ENCODE data around the gene COL7A1.

COL7A1 gene

GRCh38 chr3:48596676-48597407, 1.7 kb upstream of the COL7A1 start:
- Histone ChIP-seq H3K36me3 (ENCODE audit: low read depth) (peaks cover 59% of the 10 kb centered on the region), H3K4me1 (ENCODE audit: insufficient read depth, poor library complexity, severe bottlenecking) (peaks cover 48% of the 10 kb centered on the region), H3K27ac (ENCODE audit: poor library complexity, severe bottlenecking) (peak overlapping the region; percentile 98)

DNA sequence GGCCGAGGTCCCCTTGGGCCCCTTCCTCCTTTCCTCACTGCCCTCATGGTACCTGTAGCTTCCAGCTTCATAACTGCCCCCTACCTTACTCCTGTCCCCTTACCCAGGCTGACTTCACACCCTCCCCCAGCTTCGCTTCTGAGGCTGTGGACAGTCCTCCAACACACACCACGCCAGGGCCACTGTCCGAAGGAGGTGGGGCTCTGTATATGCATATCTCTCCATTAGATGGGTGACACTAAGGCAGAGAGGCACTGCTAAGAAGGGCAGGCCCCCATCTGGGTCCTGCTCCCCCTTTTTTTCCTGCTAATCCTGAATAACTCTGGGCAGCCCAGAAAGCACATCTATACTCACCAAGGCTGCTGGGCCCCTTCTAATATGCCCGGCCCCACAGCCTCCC, 1.0 kb upstream of the COL7A1 start:
- ATAC-seq (ENCODE audit: low read depth) (no peak), DNase-seq (ENCODE audit: low spot score) (no peak)
- Histone ChIP-seq H3K9me3 (ENCODE audit: severe bottlenecking) (no peaks in the 10 kb centered on the region), H3K4me3 (ENCODE audit: severe bottlenecking) (no peak overlapping the region), H3K36me3 (ENCODE audit: low read depth) (peaks cover 60% of the 10 kb centered on the region), H3K27me3 (ENCODE audit: insufficient read depth, poor library complexity, severe bottlenecking) (no peaks in the 10 kb centered on the region), H3K4me1 (ENCODE audit: insufficient read depth, poor library complexity, severe bottlenecking) (peaks cover 48% of the 10 kb centered on the region), H3K27ac (ENCODE audit: poor library complexity, severe bottlenecking) (peak overlapping the region; percentile 98)
- no peak for TF ChIP-seq CTCF (IDR thresholded peaks at IDR 0.05; ENCODE audit: poor library complexity, severe bottlenecking)

More at GRCh38 chr3:48596676-48597407, 1.7 kb upstream of the COL7A1 start:
- Histone ChIP-seq H3K4me3 (ENCODE audit: severe bottlenecking) (no peak overlapping the region), H3K27me3 (ENCODE audit: insufficient read depth, poor library complexity, severe bottlenecking) (no peaks in the 10 kb centered on the region), H3K9me3 (ENCODE audit: severe bottlenecking) (no peaks in the 10 kb centered on the region)
- TF ChIP-seq CTCF (IDR thresholded peaks at IDR 0.05; ENCODE audit: poor library complexity, severe bottlenecking), result no peak
- DNase-seq (ENCODE audit: low spot score) (no peak), ATAC-seq (ENCODE audit: low read depth) (no peak)

- H3K36me3 ChIP-seq (ENCODE audit: low read depth), result peaks cover 60% of the 10 kb centered on the region
- peak; percentile 40 for ATAC-seq (ENCODE audit: low read depth)
- no peaks in the 10 kb centered on the region for H3K27me3 ChIP-seq (ENCODE audit: insufficient read depth, poor library complexity, severe bottlenecking)
- peaks cover 48% of the 10 kb centered on the region for H3K4me1 ChIP-seq (ENCODE audit: insufficient read depth, poor library complexity, severe bottlenecking)
- peak overlapping the region; percentile 77 for H3K4me3 ChIP-seq (ENCODE audit: severe bottlenecking)
- peak; percentile 98 for DNase-seq (ENCODE audit: low spot score)
- no peaks in the 10 kb centered on the region for H3K9me3 ChIP-seq (ENCODE audit: severe bottlenecking)
- H3K27ac ChIP-seq (ENCODE audit: poor library complexity, severe bottlenecking), result peak overlapping the region; percentile 98
- no peak for TF ChIP-seq CTCF (IDR thresholded peaks at IDR 0.05; ENCODE audit: poor library complexity, severe bottlenecking)
These were observed 495 bp upstream of the COL7A1 start for GRCh38 chr3:48595526-48596121.

GRCh38 chr3:48594417-48595049, 596 bp downstream of the COL7A1 start:
- peak overlapping the region; percentile 77 for H3K4me3 ChIP-seq (ENCODE audit: severe bottlenecking)

More at GRCh38 chr3:48594417-48595049, 596 bp downstream of the COL7A1 start:
- DNase-seq (ENCODE audit: low spot score) (no peak), ATAC-seq (ENCODE audit: low read depth) (no peak)
- Histone ChIP-seq H3K4me1 (ENCODE audit: insufficient read depth, poor library complexity, severe bottlenecking) (peaks cover 38% of the 10 kb centered on the region), H3K36me3 (ENCODE audit: low read depth) (peaks cover 60% of the 10 kb centered on the region), H3K9me3 (ENCODE audit: severe bottlenecking) (no peaks in the 10 kb centered on the region), H3K27ac (ENCODE audit: poor library complexity, severe bottlenecking) (peak overlapping the region; percentile 98), H3K27me3 (ENCODE audit: insufficient read depth, poor library complexity, severe bottlenecking) (no peaks in the 10 kb centered on the region)
- TF ChIP-seq CTCF (IDR thresholded peaks at IDR 0.05; ENCODE audit: poor library complexity, severe bottlenecking), result no peak
